Measurements from ENCODE around the gene ZCCHC7.

- no peak for TF ChIP-seq CTCF (IDR thresholded peaks at IDR 0.05)
- no peak for TF ChIP-seq POLR2A (IDR thresholded peaks at IDR 0.05)
- TF ChIP-seq POLR2AphosphoS5 (IDR thresholded peaks at IDR 0.05), result no peak
Measured at GRCh38 chr9:37210737-37211523, 90.6 kb downstream of the ZCCHC7 start.
